GM23338 (cell line): Measurements from ENCODE around the gene PRDX3.

Source experiments
- CREB1 ChIP-seq: fragments of 250-450 bp; sonication (Bioruptor Pico); IDR thresholded peaks from 2 replicates; pipeline ENCODE4 v1.5.0; 2020; ENCODE audit warnings: low read depth, mild to moderate bottlenecking, moderate library complexity
- EZH2 ChIP-seq: fragments of 200-600 bp; sonication (generic); IDR thresholded peaks from one replicate; pipeline ENCODE4 v1.8.0; 2017; ENCODE audit warnings: antibody characterized with exemption, mild to moderate bottlenecking, low read depth; ENCODE audit not compliant: unreplicated experiment
- EZH2phosphoT487 ChIP-seq: fragments of 200-600 bp; sonication (generic); IDR thresholded peaks from one replicate; pipeline ENCODE4 v1.8.1; 2018; ENCODE audit warnings: antibody characterized with exemption; ENCODE audit not compliant: unreplicated experiment
- JUNB ChIP-seq: IDR thresholded peaks from one replicate; pipeline ENCODE4 v1.6.1; 2016; ENCODE audit warnings: antibody characterized with exemption; ENCODE audit not compliant: unreplicated experiment
- POLR2AphosphoS5 ChIP-seq: IDR thresholded peaks from 2 replicates; pipeline ENCODE4 v1.6.1; 2016; ENCODE audit warnings: antibody characterized with exemption, low read depth
- ZNF114 ChIP-seq: fragments of 250-450 bp; sonication (Bioruptor Pico); IDR thresholded peaks from 2 replicates; pipeline ENCODE4 v1.5.0; 2020; ENCODE audit warnings: mild to moderate bottlenecking, moderate library complexity
- TF ChIP-seq, protein P1 (sequence below), 2 experiments: fragments of 200-600 bp in 1 of 2; sonication (generic) in 1 of 2; conservative IDR thresholded peaks; 2 replicates each; pipeline versions ENCODE4 v1.5.1 to v1.6.1; 2016 to 2017; ENCODE audit warnings: antibody characterized with exemption in 2 of 2, low read depth in 2 of 2, mild to moderate bottlenecking in 2 of 2, moderate library complexity in 1 of 2
- TF ChIP-seq, protein P2 (sequence below): IDR thresholded peaks from 2 replicates; pipeline ENCODE4 v1.6.1; 2016; ENCODE audit warnings: antibody characterized with exemption

DNA sequence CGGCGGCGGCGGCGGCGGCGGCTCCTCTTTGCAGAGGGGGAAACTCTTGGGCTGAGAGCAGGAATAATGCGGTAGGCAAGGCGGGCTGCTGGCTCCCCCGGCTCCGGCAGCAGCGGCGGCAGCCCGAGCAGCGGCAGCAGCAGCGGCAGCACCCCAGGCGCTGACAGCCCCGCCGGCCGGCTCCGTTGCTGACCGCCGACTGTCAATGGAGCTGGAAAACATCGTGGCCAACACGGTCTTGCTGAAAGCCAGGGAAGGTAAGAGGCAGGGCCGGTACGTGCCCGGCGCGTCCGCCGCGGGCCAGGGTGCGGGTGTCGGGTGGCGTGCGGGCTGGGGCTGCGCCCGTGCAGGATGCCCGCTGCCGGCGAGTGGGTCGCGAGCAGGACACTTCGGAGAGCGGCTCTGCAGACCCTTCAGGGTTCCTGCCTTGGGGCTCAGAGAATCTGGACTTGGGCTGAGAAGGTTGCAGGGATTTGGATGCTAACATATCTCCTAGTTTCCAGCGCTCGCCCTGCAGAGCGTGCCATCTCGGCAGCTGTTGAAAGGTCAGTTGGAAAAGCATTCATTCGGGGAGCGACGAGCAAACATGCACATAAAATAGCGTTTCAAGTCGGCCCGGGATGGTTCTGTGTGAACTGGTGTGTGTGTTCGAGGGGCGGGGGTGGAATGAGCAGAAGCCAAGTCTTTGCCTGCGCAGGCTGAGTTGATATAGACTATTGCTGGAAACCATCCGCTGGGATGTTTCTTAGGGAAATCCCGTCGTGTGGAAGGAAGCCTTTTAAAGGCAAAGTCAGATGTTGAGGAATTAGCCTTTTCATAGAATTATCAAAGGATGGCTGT lies 29.3 kb upstream of the PRDX3 start:
- TF ChIP-seq, protein P1, sequence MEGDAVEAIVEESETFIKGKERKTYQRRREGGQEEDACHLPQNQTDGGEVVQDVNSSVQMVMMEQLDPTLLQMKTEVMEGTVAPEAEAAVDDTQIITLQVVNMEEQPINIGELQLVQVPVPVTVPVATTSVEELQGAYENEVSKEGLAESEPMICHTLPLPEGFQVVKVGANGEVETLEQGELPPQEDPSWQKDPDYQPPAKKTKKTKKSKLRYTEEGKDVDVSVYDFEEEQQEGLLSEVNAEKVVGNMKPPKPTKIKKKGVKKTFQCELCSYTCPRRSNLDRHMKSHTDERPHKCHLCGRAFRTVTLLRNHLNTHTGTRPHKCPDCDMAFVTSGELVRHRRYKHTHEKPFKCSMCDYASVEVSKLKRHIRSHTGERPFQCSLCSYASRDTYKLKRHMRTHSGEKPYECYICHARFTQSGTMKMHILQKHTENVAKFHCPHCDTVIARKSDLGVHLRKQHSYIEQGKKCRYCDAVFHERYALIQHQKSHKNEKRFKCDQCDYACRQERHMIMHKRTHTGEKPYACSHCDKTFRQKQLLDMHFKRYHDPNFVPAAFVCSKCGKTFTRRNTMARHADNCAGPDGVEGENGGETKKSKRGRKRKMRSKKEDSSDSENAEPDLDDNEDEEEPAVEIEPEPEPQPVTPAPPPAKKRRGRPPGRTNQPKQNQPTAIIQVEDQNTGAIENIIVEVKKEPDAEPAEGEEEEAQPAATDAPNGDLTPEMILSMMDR (conservative IDR thresholded peaks at IDR 0.05; ENCODE audit: low read depth in 2 of 2): no peak
- TF ChIP-seq POLR2AphosphoS5: no peak
- no peak for TF ChIP-seq ZNF114 (CRISPR knock-in tag)
- no peak for TF ChIP-seq EZH2phosphoT487
- TF ChIP-seq EZH2: peak; percentile 25
- no peak for TF ChIP-seq JUNB
- TF ChIP-seq CREB1 (CRISPR knock-in tag): no peak
- TF ChIP-seq, protein P2, sequence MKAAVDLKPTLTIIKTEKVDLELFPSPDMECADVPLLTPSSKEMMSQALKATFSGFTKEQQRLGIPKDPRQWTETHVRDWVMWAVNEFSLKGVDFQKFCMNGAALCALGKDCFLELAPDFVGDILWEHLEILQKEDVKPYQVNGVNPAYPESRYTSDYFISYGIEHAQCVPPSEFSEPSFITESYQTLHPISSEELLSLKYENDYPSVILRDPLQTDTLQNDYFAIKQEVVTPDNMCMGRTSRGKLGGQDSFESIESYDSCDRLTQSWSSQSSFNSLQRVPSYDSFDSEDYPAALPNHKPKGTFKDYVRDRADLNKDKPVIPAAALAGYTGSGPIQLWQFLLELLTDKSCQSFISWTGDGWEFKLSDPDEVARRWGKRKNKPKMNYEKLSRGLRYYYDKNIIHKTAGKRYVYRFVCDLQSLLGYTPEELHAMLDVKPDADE: no peak
